Smooth muscle cell (in vitro differentiated cells): ENCODE results near the gene SLC7A9. TPM values are rescaled to one million over a fixed set of nuclear protein-coding genes. Genes with fewer than 3 reads are reported as not detected.
"Not testable (repeated sequence)": the region's sequence is repeated elsewhere in the genome, so short reads cannot be mapped to it uniquely, and the experiment has no call there.

Experiments used
- DNase-seq: peaks from one replicate; lab custom pipeline; 2025; ENCODE audit not compliant: unreplicated experiment; lab: John Stamatoyannopoulos, UW
- H2AFZ ChIP-seq: fragments of 200-600 bp; sonication (generic); 2 replicates; pipeline ENCODE4 v1.6.0; 2016; ENCODE audit warnings: antibody characterized with exemption, low read depth, mild to moderate bottlenecking
- H3F3A ChIP-seq: fragments of 200-600 bp; sonication (generic); 2 replicates; pipeline ENCODE4 v1.6.0; 2017; ENCODE audit warnings: antibody characterized with exemption, low read depth
- H3K27ac ChIP-seq: fragments of 200-600 bp; sonication (generic); 2 replicates; pipeline ENCODE4 v1.5.1; 2016; ENCODE audit warnings: low read depth, mild to moderate bottlenecking
- H3K27me3 ChIP-seq: fragments of 200-600 bp; sonication (generic); 2 replicates; pipeline ENCODE4 v1.6.1; 2016; ENCODE audit warnings: low read depth, mild to moderate bottlenecking
- H3K36me3 ChIP-seq: fragments of 200-600 bp; sonication (generic); 2 replicates; pipeline ENCODE4 v1.5.1; 2016; ENCODE audit warnings: low read depth
- H3K4me1 ChIP-seq: fragments of 200-600 bp; sonication (generic); 2 replicates; pipeline ENCODE4 v1.5.1; 2016; ENCODE audit warnings: low read depth
- H3K4me2 ChIP-seq: fragments of 200-600 bp; sonication (generic); 2 replicates; pipeline ENCODE4 v1.6.0; 2016; ENCODE audit warnings: mild to moderate bottlenecking
- H3K4me3 ChIP-seq: fragments of 200-600 bp; sonication (generic); 2 replicates; pipeline ENCODE4 v1.5.1; 2016; ENCODE audit warnings: mild to moderate bottlenecking
- H3K79me2 ChIP-seq: fragments of 200-600 bp; sonication (generic); 2 replicates; pipeline ENCODE4 v1.6.0; 2016; ENCODE audit warnings: low read depth, mild to moderate bottlenecking
- H3K9ac ChIP-seq: fragments of 200-600 bp; sonication (generic); 2 replicates; pipeline ENCODE4 v1.6.0; 2016; ENCODE audit warnings: low read depth
- H3K9me3 ChIP-seq: fragments of 200-600 bp; sonication (generic); replicated peaks from 2 replicates; pipeline ENCODE4 v1.5.1; 2016; ENCODE audit warnings: low read depth
- H4K20me1 ChIP-seq: fragments of 200-600 bp; sonication (generic); 2 replicates; pipeline ENCODE4 v1.6.0; 2016; ENCODE audit warnings: low read depth
- WGBS: methylation state at CpG from one replicate; pipeline ENCODE4 v1.1.7; 2016; ENCODE audit warnings: low lambda C conversion rate; 5-methylcytosine and 5-hydroxymethylcytosine counted together
- polyA plus RNA-seq: library from polyadenylated mRNA; unstranded; fragments of >200 nt; fragmentation: Nextera tagmentation; extraction: Ambion mirVana; gene quantifications from 2 replicates; pipeline ENCODE4 v1.2.1, GENCODE V29; 2016
- total RNA-seq: library from RNA; depleted of rRNA; stranded (reverse); fragments of >200 nt; gene quantifications from 2 replicates; pipeline ENCODE4 v1.2.3, GENCODE V29; 2014
- TF ChIP-seq, protein P1 (sequence below): fragments of 200-600 bp; sonication (generic); IDR thresholded peaks from 2 replicates; pipeline ENCODE4 v1.5.1; 2017; ENCODE audit warnings: borderline replicate concordance, mild to moderate bottlenecking, antibody characterized with exemption; ENCODE audit not compliant: insufficient read depth, poor library complexity, severe bottlenecking

SLC7A9 gene
- total and polyA plus RNA-seq, 2 experiments from 2014 or later = 0.21 TPM; not detected in 1

- Histone ChIP-seq H4K20me1 (no peaks in the 10 kb centered on the region), H3K4me2 (no peak overlapping the region), H3F3A (no peaks in the 10 kb centered on the region), H3K4me3 (no peak overlapping the region), H3K27me3 (no peaks in the 10 kb centered on the region), H2AFZ (no peak overlapping the region), H3K27ac (no peak overlapping the region), H3K36me3 (no peaks in the 10 kb centered on the region), H3K4me1 (no peaks in the 10 kb centered on the region), H3K9ac (no peak overlapping the region), H3K9me3 (no peaks in the 10 kb centered on the region), H3K79me2 (no peaks in the 10 kb centered on the region)
- TF ChIP-seq, protein P1, sequence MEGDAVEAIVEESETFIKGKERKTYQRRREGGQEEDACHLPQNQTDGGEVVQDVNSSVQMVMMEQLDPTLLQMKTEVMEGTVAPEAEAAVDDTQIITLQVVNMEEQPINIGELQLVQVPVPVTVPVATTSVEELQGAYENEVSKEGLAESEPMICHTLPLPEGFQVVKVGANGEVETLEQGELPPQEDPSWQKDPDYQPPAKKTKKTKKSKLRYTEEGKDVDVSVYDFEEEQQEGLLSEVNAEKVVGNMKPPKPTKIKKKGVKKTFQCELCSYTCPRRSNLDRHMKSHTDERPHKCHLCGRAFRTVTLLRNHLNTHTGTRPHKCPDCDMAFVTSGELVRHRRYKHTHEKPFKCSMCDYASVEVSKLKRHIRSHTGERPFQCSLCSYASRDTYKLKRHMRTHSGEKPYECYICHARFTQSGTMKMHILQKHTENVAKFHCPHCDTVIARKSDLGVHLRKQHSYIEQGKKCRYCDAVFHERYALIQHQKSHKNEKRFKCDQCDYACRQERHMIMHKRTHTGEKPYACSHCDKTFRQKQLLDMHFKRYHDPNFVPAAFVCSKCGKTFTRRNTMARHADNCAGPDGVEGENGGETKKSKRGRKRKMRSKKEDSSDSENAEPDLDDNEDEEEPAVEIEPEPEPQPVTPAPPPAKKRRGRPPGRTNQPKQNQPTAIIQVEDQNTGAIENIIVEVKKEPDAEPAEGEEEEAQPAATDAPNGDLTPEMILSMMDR = no peak
- WGBS = 88% methylated on average over 7 of the region's 7 CpGs
- no peak for DNase-seq
These were observed 32.0 kb downstream of the SLC7A9 start for GRCh38 chr19:32837531-32837930.

GRCh38 chr19:32833388-32833787 is 36.2 kb downstream of the SLC7A9 start:
- not testable (repeated sequence) for H3K4me1 ChIP-seq, H3K9me3 ChIP-seq, H3K4me2 ChIP-seq, H3K4me3 ChIP-seq, H3K79me2 ChIP-seq, H3K9ac ChIP-seq, H2AFZ ChIP-seq, H3K27me3 ChIP-seq, H4K20me1 ChIP-seq, H3K36me3 ChIP-seq, DNase-seq, H3F3A ChIP-seq, H3K27ac ChIP-seq
- WGBS = 96% methylated on average over 7 of the region's 7 CpGs

DNA sequence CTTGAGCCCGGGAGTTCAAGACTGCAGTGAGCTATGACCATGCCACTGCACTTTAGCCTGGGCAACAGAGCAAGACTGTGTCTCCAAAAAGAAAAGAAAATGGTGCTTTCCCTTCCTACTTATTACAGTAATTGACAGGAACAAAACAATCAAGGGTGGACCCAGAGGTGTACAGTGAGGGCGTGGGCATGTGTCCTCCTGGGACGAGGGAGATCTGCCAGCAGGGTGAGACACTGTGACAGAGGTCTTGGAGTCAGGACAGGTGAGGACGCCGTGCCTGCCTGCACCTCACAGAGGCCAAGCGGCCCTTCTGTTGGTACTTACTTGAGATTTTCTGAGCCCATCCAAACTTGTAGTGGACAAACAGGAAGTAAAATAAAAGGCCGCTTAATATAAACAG is 36.7 kb downstream of the SLC7A9 start:
- H2AFZ ChIP-seq, H3K9me3 ChIP-seq, H3K4me1 ChIP-seq, H3K4me3 ChIP-seq, H4K20me1 ChIP-seq, H3K36me3 ChIP-seq, H3K27me3 ChIP-seq, H3K4me2 ChIP-seq, H3K27ac ChIP-seq, H3K9ac ChIP-seq, DNase-seq, H3F3A ChIP-seq, H3K79me2 ChIP-seq: not testable (repeated sequence)
- 98% methylated on average over 7 of the region's 7 CpGs for WGBS

DNA sequence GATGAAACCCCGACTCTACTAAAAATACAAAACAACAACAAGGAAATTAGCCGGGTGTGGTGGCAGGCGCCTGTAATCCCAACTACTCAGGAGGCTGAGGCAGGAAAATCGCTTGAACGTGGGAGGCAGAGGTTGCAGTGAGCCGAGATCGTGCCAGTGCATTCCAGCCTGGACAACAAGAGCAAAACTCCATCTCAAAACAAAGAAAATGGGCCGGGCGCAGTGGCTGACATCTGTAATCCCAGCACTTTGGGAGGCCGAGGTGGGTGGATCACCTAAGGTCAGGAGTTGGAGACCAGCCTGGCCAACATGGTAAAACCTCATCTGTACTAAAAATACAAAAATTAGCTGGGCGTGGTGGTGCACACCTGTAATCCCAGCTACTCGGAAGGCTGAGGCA is 37.5 kb downstream of the SLC7A9 start:
- not testable (repeated sequence) for H3K9me3 ChIP-seq, H3K4me2 ChIP-seq, H4K20me1 ChIP-seq, H3K27ac ChIP-seq, H3K27me3 ChIP-seq, H3F3A ChIP-seq, DNase-seq, H3K4me3 ChIP-seq, H3K4me1 ChIP-seq, H3K79me2 ChIP-seq, H3K9ac ChIP-seq, H2AFZ ChIP-seq, H3K36me3 ChIP-seq
- 98% methylated on average over 12 of the region's 12 CpGs for WGBS

- TF ChIP-seq, protein P1 = no peak
- Histone ChIP-seq H3K4me3 (no peak overlapping the region), H3K36me3 (no peaks in the 10 kb centered on the region), H3K9me3 (no peaks in the 10 kb centered on the region), H3K4me2 (no peak overlapping the region), H4K20me1 (no peaks in the 10 kb centered on the region), H3K27ac (no peak overlapping the region), H3K27me3 (no peaks in the 10 kb centered on the region), H2AFZ (no peak overlapping the region), H3K79me2 (no peaks in the 10 kb centered on the region), H3K9ac (no peak overlapping the region), H3K4me1 (no peaks in the 10 kb centered on the region), H3F3A (no peaks in the 10 kb centered on the region)
- 99% methylated on average over 5 of the region's 5 CpGs for WGBS
- DNase-seq = no peak
These were observed 38.0 kb downstream of the SLC7A9 start for GRCh38 chr19:32831611-32832010.
